SK-N-SH (cell line): ENCODE results near the gene GRK5. TPM values are rescaled to one million over a fixed set of nuclear protein-coding genes. Genes with fewer than 3 reads are reported as not detected.

Experiments
- CTCF ChIA-PET: fragments of 300-600, 350-600 bp; formaldehyde crosslinking; extraction: SDS; loops from one replicate; lab custom pipeline; 2021; lab: Yijun Ruan, JAX
- POLR2A ChIA-PET: fragments of 350-600 bp; sonication (Branson Sonifier 250); formaldehyde crosslinking; extraction: SDS; loops from one replicate; lab custom pipeline; 2020; ENCODE audit warnings: antibody characterized with exemption, inconsistent platforms; lab: Yijun Ruan, JAX
- DNase-seq: peaks from one replicate; pipeline ENCODE4 v3.0.0; 2012
- H2AFZ ChIP-seq: fragments of 200-600 bp; sonication (generic); 2 replicates; pipeline ENCODE4 v1.8.1; 2016; ENCODE audit warnings: antibody characterized with exemption, mild to moderate bottlenecking, low read depth
- H3F3A ChIP-seq: fragments of 200-600 bp; sonication (generic); replicated peaks from 2 replicates; pipeline ENCODE3; 2016; ENCODE audit warnings: antibody characterized with exemption, mild to moderate bottlenecking; ENCODE audit not compliant: insufficient read depth
- H3K27ac ChIP-seq, 2 experiments: fragments of 200-500 bp in 1 of 2; fragments of 200-600 bp in 1 of 2; sonication (Bioruptor generic) in 1 of 2; sonication (generic), shearing (Covaris generic) in 1 of 2; 2 replicates each; pipeline versions ENCODE4 v1.5.1 to v1.6.1; 2014 to 2016; ENCODE audit warnings: low read depth in 2 of 2, inconsistent platforms in 1 of 2, low read length in 1 of 2, mild to moderate bottlenecking in 1 of 2, mixed read lengths in 1 of 2
- H3K27me3 ChIP-seq: fragments of 200-600 bp; sonication (generic), shearing (Covaris generic); 2 replicates; pipeline ENCODE4 v1.6.1; 2016; ENCODE audit warnings: mixed run types; ENCODE audit not compliant: insufficient read depth
- H3K36me3 ChIP-seq, 2 experiments: fragments of 200-500 bp in 1 of 2; fragments of 200-600 bp in 1 of 2; sonication (Bioruptor generic) in 1 of 2; sonication (generic) in 1 of 2; replicated peaks in 1 of 2; 2 replicates each; pipeline versions ENCODE3 to v1.5.1; 2014 to 2016; ENCODE audit warnings: low read length in 1 of 2, mild to moderate bottlenecking in 1 of 2; ENCODE audit not compliant: insufficient read depth in 2 of 2, control insufficient read depth in 1 of 2
- H3K4me1 ChIP-seq, 2 experiments: fragments of 200-500 bp in 1 of 2; fragments of 200-600 bp in 1 of 2; sonication (Bioruptor generic) in 1 of 2; sonication (generic), shearing (Covaris generic) in 1 of 2; 2 replicates each; pipeline versions ENCODE4 v1.5.1 to v1.6.1; 2014 to 2016; ENCODE audit warnings: low read depth in 1 of 2, low read length in 1 of 2, mixed run types in 1 of 2; ENCODE audit not compliant: insufficient read depth in 2 of 2, control insufficient read depth in 1 of 2
- H3K4me2 ChIP-seq: fragments of 200-600 bp; sonication (generic), shearing (Covaris generic); 2 replicates; pipeline ENCODE4 v1.6.1; 2017; ENCODE audit warnings: mixed run types
- H3K4me3 ChIP-seq, 2 experiments: fragments of 200-500 bp in 1 of 2; fragments of 200-600 bp in 1 of 2; sonication (Bioruptor generic) in 1 of 2; sonication (generic), shearing (Covaris generic) in 1 of 2; 2 replicates each; pipeline versions ENCODE4 v1.5.1 to v1.8.1; 2014 to 2016; ENCODE audit warnings: low read depth in 2 of 2, inconsistent platforms in 1 of 2, low read length in 1 of 2, mild to moderate bottlenecking in 1 of 2, mixed read lengths in 1 of 2, moderate library complexity in 1 of 2
- H3K79me2 ChIP-seq: fragments of 200-600 bp; sonication (generic); 2 replicates; pipeline ENCODE4 v1.8.1; 2017; ENCODE audit warnings: mild to moderate bottlenecking; ENCODE audit not compliant: insufficient read depth
- H3K9ac ChIP-seq: fragments of 200-600 bp; sonication (generic); 2 replicates; pipeline ENCODE4 v1.6.1; 2017; ENCODE audit warnings: mixed run types
- H3K9me2 ChIP-seq: fragments of 200-600 bp; sonication (generic); 2 replicates; pipeline ENCODE4 v1.6.1; 2017; ENCODE audit warnings: mixed run types
- H3K9me3 ChIP-seq: fragments of 200-600 bp; sonication (generic); 2 replicates; pipeline ENCODE4 v1.6.1; 2017; ENCODE audit warnings: mixed run types, mild to moderate bottlenecking, moderate library complexity
- H4K20me1 ChIP-seq: fragments of 200-600 bp; sonication (generic); 2 replicates; pipeline ENCODE4 v1.6.1; 2017; ENCODE audit warnings: mild to moderate bottlenecking, mixed run types; ENCODE audit not compliant: insufficient read depth
- CHD2 ChIP-seq: fragments of 150-350 bp; IDR thresholded peaks from 2 replicates; pipeline ENCODE4 v1.6.1; 2018; ENCODE audit warnings: low read length; ENCODE audit not compliant: partially characterized antibody
- ELF1 ChIP-seq: IDR thresholded peaks from 2 replicates; pipeline ENCODE4 v1.4.0; 2012
- EP300 ChIP-seq, 2 experiments: IDR thresholded peaks; 2 replicates each; pipeline versions ENCODE4 v1.4.0 to v1.6.1; 2012; ENCODE audit warnings: borderline replicate concordance in 1 of 2, low read depth in 1 of 2, low read length in 1 of 2
- EZH2phosphoT487 ChIP-seq: fragments of 200-600 bp; sonication (generic); IDR thresholded peaks from 2 replicates; pipeline ENCODE4 v1.6.1; 2017; ENCODE audit warnings: low read depth, mixed run types, mild to moderate bottlenecking, antibody characterized with exemption, moderate library complexity, borderline replicate concordance
- FOXJ3 ChIP-seq: sonication (generic); formaldehyde crosslinking; IDR thresholded peaks from 2 replicates; pipeline ENCODE4 v1.5.1; 2020; ENCODE audit warnings: mild to moderate bottlenecking, missing genetic modification reagents
- FOXM1 ChIP-seq: IDR thresholded peaks from 2 replicates; pipeline ENCODE4 v1.4.0; 2012; ENCODE audit warnings: low read depth, mild to moderate bottlenecking
- MEF2A ChIP-seq: IDR thresholded peaks from 2 replicates; pipeline ENCODE4 v1.4.0; 2012; ENCODE audit warnings: low read depth, borderline replicate concordance
- MXI1 ChIP-seq: IDR thresholded peaks from 2 replicates; pipeline ENCODE4 v1.6.1; 2012; ENCODE audit warnings: mild to moderate bottlenecking, low read depth, low read length, improper control_type of control experiment
- NRF1 ChIP-seq: IDR thresholded peaks from 2 replicates; pipeline ENCODE4 v1.6.1; 2012; ENCODE audit warnings: low read depth, mild to moderate bottlenecking, low read length
- RFX5 ChIP-seq: IDR thresholded peaks from 2 replicates; pipeline ENCODE4 v1.6.1; 2012; ENCODE audit warnings: mild to moderate bottlenecking, improper control_type of control experiment, low read length
- RXRA ChIP-seq: IDR thresholded peaks from 2 replicates; pipeline ENCODE4 v1.4.0; 2012; ENCODE audit warnings: low read depth, mild to moderate bottlenecking, borderline replicate concordance
- SMC3 ChIP-seq: IDR thresholded peaks from 2 replicates; pipeline ENCODE4 v1.6.1; 2012; ENCODE audit warnings: low read depth, low read length, improper control_type of control experiment
- TAF1 ChIP-seq: IDR thresholded peaks from 2 replicates; pipeline ENCODE4 v1.6.1; 2012; ENCODE audit warnings: low read depth, mild to moderate bottlenecking, low read length, moderate library complexity, borderline replicate concordance
- TCF12 ChIP-seq: IDR thresholded peaks from 2 replicates; pipeline ENCODE4 v1.4.0; 2012
- YY1 ChIP-seq: IDR thresholded peaks from 2 replicates; pipeline ENCODE4 v1.4.0; 2012; ENCODE audit warnings: low read depth, mild to moderate bottlenecking
- WGBS: methylation state at CpG from one replicate; pipeline ENCODE4 v1.1.6; 2017; ENCODE audit warnings: low lambda C conversion rate; 5-methylcytosine and 5-hydroxymethylcytosine counted together
- polyA plus RNA-seq, 3 experiments: library from polyadenylated mRNA; depleted of rRNA; stranded (reverse); fragments of >200 nt; gene quantifications; 2 replicates each; pipeline ENCODE4 v1.2.3, GENCODE V29; 2012
- TF ChIP-seq, protein P1 (sequence below): IDR thresholded peaks from 2 replicates; pipeline ENCODE4; 2012
- TF ChIP-seq, protein P2 (sequence below): fragments of 200-600 bp; sonication (generic); IDR thresholded peaks from 2 replicates; pipeline ENCODE4 v1.6.1; 2017; ENCODE audit warnings: antibody characterized with exemption, mild to moderate bottlenecking, moderate library complexity
- TF ChIP-seq, protein P3 (sequence below): IDR thresholded peaks from 2 replicates; pipeline ENCODE4 v1.6.1; 2012; ENCODE audit warnings: mild to moderate bottlenecking, low read depth, low read length, moderate library complexity
- TF ChIP-seq, protein P4 (sequence below): IDR thresholded peaks from 2 replicates; pipeline ENCODE4 v1.4.0; 2012; ENCODE audit warnings: low read depth, borderline replicate concordance
- TF ChIP-seq, protein P5 (sequence below): IDR thresholded peaks from 2 replicates; pipeline ENCODE4 v1.4.0; 2012; ENCODE audit warnings: low read depth

GRK5 gene
- polyA plus RNA-seq, 1 of the 3 experiments (the other 2 are of a cell fraction): 12.1 TPM

DNA sequence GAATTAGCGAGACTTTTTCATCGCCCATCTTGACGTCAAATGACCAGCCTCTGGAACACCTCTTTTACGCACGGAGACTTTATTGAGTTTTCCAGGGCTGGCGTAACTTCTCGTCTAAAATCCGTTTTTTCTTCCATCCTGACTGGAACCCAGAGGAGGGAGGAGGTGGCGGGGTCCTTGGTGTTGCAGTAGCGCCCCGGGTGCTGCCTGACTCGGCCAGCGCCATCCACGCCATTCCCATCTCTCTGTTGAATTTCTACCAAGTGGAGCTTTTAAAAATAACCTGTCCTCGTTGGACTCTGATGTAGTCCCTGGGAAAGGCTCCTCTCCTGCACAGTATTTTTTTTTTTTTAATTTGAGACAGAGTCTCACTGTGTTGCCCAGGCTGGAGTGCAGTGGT lies 179.3 kb downstream of the GRK5 start:
- DNase-seq: no peak
- Histone ChIP-seq H2AFZ (no peak overlapping the region), H3K4me3 (no peak overlapping the region), H3K27me3 (no peaks in the 10 kb centered on the region), H3K27ac (no peak overlapping the region), H3K9me3 (no peaks in the 10 kb centered on the region), H3K4me1 (no peaks in the 10 kb centered on the region; a peak in 1 of 4 replicates), H4K20me1 (no peaks in the 10 kb centered on the region), H3K79me2 (no peaks in the 10 kb centered on the region), H3K36me3 (no peaks in the 10 kb centered on the region), H3K9me2 (no peaks in the 10 kb centered on the region), H3K4me2 (no peak overlapping the region), H3F3A (no peaks in the 10 kb centered on the region)
- WGBS: 94% methylated on average over 15 of the region's 15 CpGs
- no peak for TF ChIP-seq FOXM1
- TF ChIP-seq CHD2: no peak
- no peak for TF ChIP-seq SMC3
- no peak for TF ChIP-seq TAF1
- TF ChIP-seq, all 33 proteins: peak for 0
- ChIA-PET CTCF (interaction anchor here (0.8 to 1.3 kb wide), 3 partner anchors 9 to 187 kb away, joined by 3 to 4 read pairs (median 4); no protein-coding TSS in a partner anchor), POLR2A (no interaction called here)
- no peak overlapping the region for H3K9ac ChIP-seq

DNA sequence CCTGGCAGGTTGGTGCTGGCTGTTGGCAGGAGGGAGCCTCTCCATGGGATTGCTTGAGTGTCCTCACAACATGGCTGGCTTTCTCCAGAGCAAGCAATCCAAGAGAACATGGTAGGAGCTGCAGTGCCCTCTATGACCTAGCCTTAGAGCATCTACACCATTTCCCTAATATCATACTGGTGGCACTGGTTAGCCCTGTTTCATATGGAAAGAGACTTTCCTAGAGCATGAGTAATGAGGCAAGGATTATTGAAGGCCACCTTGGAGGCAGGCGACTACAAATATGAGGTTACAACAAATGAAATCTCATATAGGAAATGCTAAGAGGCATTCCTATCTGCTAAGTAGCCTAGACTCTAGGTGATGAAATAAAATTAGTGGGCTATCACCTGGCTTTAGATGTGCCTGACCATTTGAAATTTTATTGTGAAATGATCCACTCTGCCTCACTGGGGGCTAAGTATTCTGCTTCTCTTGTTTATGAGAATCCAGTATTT lies 181.5 kb downstream of the GRK5 start:
- no peaks in the 10 kb centered on the region for H3K9me2 ChIP-seq
- H3K27ac ChIP-seq: no peak overlapping the region
- no peaks in the 10 kb centered on the region for H3K79me2 ChIP-seq
- H2AFZ ChIP-seq: no peak overlapping the region
- H3F3A ChIP-seq: no peaks in the 10 kb centered on the region
- no peaks in the 10 kb centered on the region; a peak in 1 of 4 replicates for H3K4me1 ChIP-seq
- POLR2A ChIA-PET: no interaction called here
- 93% methylated on average over 1 of the region's 1 CpG for WGBS
- H3K4me3 ChIP-seq: no peak overlapping the region
- CTCF ChIA-PET: interaction anchor here (1.6 kb wide), 1 partner anchor 56 kb away, joined by 4 read pairs; no protein-coding TSS in a partner anchor
- no peaks in the 10 kb centered on the region for H3K27me3 ChIP-seq
- no peak overlapping the region for H3K4me2 ChIP-seq
- H4K20me1 ChIP-seq: no peaks in the 10 kb centered on the region
- H3K36me3 ChIP-seq: no peaks in the 10 kb centered on the region
- H3K9ac ChIP-seq: no peak overlapping the region
- DNase-seq: no peak
- H3K9me3 ChIP-seq: no peaks in the 10 kb centered on the region
- TF ChIP-seq RXRA (no peak), YY1 (no peak), SMC3 (no peak), NRF1 (no peak), EZH2phosphoT487 (no peak), MXI1 (no peak), TCF12 (no peak), RFX5 (no peak), ELF1 (no peak), FOXJ3 (CRISPR knock-in tag) (no peak), EP300 (IDR thresholded peaks at IDR 0.05; ENCODE audit: borderline replicate concordance in 1 of 2, low read depth in 1 of 2, low read length in 1 of 2) (no peak), MEF2A (no peak)
- TF ChIP-seq, protein P1, sequence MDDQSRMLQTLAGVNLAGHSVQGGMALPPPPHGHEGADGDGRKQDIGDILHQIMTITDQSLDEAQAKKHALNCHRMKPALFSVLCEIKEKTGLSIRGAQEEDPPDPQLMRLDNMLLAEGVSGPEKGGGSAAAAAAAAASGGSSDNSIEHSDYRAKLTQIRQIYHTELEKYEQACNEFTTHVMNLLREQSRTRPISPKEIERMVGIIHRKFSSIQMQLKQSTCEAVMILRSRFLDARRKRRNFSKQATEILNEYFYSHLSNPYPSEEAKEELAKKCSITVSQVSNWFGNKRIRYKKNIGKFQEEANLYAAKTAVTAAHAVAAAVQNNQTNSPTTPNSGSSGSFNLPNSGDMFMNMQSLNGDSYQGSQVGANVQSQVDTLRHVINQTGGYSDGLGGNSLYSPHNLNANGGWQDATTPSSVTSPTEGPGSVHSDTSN: no peak
- TF ChIP-seq, protein P2, sequence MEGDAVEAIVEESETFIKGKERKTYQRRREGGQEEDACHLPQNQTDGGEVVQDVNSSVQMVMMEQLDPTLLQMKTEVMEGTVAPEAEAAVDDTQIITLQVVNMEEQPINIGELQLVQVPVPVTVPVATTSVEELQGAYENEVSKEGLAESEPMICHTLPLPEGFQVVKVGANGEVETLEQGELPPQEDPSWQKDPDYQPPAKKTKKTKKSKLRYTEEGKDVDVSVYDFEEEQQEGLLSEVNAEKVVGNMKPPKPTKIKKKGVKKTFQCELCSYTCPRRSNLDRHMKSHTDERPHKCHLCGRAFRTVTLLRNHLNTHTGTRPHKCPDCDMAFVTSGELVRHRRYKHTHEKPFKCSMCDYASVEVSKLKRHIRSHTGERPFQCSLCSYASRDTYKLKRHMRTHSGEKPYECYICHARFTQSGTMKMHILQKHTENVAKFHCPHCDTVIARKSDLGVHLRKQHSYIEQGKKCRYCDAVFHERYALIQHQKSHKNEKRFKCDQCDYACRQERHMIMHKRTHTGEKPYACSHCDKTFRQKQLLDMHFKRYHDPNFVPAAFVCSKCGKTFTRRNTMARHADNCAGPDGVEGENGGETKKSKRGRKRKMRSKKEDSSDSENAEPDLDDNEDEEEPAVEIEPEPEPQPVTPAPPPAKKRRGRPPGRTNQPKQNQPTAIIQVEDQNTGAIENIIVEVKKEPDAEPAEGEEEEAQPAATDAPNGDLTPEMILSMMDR: no peak
- TF ChIP-seq, protein P3, sequence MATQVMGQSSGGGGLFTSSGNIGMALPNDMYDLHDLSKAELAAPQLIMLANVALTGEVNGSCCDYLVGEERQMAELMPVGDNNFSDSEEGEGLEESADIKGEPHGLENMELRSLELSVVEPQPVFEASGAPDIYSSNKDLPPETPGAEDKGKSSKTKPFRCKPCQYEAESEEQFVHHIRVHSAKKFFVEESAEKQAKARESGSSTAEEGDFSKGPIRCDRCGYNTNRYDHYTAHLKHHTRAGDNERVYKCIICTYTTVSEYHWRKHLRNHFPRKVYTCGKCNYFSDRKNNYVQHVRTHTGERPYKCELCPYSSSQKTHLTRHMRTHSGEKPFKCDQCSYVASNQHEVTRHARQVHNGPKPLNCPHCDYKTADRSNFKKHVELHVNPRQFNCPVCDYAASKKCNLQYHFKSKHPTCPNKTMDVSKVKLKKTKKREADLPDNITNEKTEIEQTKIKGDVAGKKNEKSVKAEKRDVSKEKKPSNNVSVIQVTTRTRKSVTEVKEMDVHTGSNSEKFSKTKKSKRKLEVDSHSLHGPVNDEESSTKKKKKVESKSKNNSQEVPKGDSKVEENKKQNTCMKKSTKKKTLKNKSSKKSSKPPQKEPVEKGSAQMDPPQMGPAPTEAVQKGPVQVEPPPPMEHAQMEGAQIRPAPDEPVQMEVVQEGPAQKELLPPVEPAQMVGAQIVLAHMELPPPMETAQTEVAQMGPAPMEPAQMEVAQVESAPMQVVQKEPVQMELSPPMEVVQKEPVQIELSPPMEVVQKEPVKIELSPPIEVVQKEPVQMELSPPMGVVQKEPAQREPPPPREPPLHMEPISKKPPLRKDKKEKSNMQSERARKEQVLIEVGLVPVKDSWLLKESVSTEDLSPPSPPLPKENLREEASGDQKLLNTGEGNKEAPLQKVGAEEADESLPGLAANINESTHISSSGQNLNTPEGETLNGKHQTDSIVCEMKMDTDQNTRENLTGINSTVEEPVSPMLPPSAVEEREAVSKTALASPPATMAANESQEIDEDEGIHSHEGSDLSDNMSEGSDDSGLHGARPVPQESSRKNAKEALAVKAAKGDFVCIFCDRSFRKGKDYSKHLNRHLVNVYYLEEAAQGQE: no peak
- TF ChIP-seq, protein P4, sequence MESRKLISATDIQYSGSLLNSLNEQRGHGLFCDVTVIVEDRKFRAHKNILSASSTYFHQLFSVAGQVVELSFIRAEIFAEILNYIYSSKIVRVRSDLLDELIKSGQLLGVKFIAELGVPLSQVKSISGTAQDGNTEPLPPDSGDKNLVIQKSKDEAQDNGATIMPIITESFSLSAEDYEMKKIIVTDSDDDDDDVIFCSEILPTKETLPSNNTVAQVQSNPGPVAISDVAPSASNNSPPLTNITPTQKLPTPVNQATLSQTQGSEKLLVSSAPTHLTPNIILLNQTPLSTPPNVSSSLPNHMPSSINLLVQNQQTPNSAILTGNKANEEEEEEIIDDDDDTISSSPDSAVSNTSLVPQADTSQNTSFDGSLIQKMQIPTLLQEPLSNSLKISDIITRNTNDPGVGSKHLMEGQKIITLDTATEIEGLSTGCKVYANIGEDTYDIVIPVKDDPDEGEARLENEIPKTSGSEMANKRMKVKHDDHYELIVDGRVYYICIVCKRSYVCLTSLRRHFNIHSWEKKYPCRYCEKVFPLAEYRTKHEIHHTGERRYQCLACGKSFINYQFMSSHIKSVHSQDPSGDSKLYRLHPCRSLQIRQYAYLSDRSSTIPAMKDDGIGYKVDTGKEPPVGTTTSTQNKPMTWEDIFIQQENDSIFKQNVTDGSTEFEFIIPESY: no peak
- TF ChIP-seq, protein P5, sequence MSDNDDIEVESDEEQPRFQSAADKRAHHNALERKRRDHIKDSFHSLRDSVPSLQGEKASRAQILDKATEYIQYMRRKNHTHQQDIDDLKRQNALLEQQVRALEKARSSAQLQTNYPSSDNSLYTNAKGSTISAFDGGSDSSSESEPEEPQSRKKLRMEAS: no peak
